HG03378 (cell line): ENCODE results near the gene UCP2.

Experiments
- ATAC-seq: cut with Tn5 transposase; IDR thresholded peaks from one replicate; pipeline ENCODE4 v1.9.1; 2021; ENCODE audit warnings: mild to moderate bottlenecking, moderate library complexity; ENCODE audit not compliant: unreplicated experiment

The UCP2 gene, protein sequence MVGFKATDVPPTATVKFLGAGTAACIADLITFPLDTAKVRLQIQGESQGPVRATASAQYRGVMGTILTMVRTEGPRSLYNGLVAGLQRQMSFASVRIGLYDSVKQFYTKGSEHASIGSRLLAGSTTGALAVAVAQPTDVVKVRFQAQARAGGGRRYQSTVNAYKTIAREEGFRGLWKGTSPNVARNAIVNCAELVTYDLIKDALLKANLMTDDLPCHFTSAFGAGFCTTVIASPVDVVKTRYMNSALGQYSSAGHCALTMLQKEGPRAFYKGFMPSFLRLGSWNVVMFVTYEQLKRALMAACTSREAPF

DNA sequence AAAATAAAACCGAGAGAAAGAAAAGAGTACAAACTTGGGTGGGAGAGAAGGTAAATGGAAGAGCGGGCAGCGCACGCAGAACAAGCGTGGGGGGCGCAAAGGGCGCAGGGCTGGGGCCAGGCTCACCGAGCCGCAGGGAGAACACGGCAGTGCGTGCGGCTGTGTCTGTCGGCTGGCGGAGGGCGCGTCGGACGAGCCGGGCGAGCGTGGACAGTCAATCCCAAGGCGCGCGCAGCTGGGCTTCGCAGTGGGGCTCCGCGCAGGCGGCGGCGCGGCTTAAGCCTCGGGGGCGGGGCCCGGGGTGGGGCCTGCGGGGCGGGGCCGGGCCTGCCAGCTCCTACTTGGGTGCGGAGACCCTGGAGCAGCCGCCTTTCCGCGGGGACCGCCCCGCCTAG is at the start of gene UCP2:
Gene UCP2 (minus strand): TSS at position 249 of the 395 bp plus-strand sequence. CDS start 4,465 bp downstream, outside the sequence.
- ATAC-seq: peak; percentile 32

GRCh38 chr11:74030723-74031676 is 48.4 kb upstream of the UCP2 start:
- no peak for ATAC-seq

DNA sequence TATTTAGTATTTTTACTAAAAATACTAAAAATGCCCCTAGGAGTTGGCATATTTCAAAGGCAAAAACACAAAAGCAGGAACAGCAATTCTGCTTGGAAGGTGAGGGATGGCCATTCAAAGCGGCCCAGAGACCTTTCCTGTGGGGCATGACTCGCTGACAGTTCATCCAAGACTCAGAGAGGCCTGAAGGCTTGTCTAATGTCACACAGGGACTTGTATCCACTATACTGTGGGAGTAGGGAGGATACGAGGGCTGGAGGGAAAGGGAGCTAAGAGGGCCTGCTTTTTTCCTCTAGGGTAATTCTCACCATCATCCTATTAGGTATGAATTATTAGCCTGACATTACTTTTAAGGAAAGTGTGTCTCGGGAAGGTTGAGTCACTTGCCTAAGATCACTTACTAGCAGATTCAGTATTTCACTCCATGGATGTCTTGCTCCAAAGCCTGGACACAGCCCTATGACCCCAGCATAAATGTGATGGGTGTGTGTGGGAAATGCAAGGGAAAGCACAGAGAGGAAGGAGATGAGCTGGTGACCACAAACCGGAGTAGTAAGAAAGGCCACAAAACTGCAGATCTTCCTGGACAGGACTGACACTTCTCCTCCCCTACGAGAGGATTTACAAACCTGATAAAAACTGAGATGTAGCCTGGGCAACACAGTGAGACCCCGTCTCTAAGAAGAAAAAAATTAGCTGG is 43.0 kb upstream of the UCP2 start:
- ATAC-seq: no peak

DNA sequence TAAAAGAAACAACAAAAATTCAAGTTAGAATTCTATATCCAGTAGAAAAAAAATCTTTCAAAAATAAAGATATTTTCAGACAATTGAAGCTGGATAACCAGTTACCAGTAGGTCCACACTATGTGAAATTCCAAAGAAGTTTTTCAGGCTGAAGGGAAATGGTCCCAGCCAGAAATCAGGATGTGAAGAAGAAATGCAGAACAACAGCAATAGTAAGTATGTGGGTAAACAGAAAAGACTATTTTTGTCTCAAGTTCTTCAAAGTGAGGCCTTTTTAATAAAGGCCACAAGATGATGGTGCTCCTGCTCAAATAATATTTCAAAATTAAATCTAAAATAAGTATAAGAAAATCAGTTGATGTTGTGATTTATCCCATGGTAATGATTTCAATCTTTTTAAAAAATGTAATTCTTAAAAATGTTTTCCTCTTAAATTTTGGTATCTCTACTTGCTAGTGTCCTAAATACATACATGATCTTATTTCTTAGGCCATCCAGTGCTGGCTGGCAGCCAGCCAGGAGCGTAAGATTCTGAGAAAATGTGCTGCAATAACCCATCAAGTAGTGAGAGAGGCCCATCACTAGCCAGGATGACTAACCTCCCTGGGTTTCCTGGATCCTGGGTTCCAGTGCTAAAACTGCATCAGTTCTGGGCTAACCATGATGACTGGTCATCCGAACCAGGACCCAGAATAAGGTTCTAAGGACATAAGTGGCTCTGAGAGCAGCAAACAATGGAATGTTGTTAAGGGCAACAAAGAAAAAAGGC is 41.8 kb upstream of the UCP2 start:
- ATAC-seq: no peak

DNA sequence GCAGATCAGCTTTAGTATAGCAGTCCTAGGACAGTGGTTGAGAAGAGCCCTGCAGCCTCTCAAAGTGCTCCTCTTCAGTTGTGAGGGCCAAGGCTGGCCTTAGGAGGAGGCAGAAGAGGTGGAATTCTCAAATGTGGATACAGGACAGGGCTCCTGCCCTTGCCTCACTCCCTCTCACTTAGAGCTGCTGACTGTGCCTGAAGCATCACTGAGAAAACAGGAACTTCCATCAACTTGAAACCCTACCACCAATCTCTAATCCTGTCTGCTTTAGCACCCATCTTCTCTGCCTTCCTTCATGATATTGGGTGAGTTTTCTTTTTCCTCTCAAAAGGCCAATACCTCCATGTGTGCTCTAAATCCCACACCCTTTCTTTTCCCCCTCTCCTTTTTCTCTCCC is 40.6 kb upstream of the UCP2 start:
- no peak for ATAC-seq

DNA sequence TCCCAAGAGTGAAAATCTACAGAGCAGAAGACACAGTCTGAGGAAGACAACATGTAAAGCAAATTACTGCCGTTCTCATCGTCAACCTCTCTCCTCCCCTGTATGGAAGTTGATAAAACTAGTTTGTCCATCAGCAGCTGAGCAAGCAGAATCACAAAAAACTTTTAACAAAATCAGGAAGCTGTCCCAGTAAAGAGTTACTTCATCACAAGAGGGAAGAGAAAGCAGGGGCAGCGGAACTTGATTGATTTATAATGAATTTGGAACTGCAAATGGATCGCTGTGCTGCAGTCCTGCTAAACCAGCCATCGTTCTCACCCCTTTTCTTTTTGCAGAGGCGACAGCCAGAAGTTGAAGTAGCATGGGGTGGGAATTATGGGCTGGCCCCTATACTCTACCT is 39.9 kb upstream of the UCP2 start:
- ATAC-seq: no peak

GRCh38 chr11:74021998-74022397 is 39.4 kb upstream of the UCP2 start:
- ATAC-seq: no peak

DNA sequence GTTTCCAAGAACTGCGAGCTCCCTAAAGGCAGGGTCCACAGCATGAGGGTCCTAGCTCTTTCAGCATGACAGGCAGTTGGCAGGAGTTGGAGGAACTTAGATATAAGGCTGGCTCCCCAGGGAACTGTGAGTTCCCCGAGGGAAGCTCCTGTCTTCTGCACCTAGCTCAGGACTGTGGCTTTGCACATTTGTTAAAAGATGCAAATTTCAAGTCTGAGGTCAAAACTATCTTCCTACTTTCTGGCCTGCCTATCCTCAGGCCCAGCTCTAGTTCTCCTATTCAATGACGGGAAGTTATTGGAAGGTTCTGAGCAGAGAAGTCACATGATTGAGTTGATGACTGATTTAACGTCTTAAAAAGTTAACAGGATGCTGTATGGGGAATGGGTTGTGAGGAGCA is 37.9 kb upstream of the UCP2 start:
- peak; percentile 73 for ATAC-seq

DNA sequence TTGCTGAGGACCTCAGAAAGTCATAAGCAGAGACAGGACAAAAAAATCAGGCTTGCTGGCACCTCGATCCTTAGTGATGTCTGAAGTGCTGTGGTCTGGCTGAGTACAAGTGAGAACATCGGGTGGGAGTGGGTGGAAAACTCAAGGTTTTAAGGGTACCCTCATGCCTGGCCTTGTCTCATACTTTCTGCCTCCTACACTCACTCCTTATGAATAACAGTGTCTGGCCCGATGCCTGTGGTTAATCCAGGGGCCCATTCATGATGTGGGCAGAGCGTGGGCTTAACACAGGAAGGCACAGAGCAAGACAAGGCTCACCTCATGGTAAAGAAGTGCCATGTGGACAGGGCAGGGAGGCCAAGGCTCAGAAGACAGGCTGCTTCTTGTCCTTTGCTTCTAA is 37.2 kb upstream of the UCP2 start:
- ATAC-seq: no peak

- ATAC-seq: no peak
These were observed 36.6 kb upstream of the UCP2 start for GRCh38 chr11:74019104-74019738.

DNA sequence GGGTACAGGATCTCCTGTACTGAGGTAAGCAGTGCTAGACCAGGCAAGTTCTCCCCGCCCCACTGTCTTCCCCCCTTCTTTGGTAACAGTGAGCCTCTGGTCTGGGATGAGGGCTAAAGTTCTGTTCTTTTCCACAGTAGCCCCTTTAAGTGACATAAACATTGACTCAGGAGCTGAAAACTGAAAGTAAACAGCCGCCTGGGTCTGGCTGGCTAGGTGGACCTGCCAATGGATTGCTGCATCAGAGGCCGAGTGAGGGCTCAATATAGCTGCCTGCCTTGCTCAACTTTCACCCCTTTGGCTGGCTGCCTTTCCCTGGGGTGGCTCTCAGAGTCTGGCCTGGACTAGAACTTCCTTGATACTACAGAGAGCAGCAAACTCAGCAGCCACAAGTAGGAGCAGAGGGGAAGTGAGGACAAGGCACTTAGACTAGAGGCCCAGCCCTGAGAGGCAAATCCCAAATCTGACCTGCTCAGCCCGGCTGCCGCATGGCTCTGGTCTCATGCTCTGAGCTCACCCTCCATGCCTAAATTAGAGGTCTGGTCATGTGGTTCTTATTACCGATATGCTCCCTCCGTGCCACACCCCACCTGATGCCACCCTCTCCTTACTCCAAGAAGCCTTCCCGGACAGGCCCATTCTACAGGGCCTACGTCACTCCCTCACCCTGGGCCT is 35.8 kb upstream of the UCP2 start:
- no peak for ATAC-seq

DNA sequence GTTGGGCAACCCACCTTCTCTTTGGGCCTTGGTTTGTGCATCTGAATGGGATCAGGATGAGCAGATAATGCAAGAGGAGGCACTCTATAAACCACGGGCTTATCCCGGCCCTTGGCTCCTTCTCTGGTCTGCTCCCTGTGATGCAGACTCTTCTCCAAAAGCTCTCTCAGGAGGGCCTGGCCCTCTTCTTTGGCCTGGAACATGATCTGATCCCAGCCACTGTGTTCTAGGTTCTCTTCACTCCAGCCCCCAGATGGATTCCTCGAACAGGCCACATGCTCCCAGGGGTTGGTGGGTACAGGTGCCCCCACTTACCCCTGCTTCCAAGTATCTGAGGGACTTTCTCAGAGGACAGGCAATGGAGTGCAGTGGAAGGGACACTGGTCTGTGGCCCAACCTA is 35.0 kb upstream of the UCP2 start:
- no peak for ATAC-seq

DNA sequence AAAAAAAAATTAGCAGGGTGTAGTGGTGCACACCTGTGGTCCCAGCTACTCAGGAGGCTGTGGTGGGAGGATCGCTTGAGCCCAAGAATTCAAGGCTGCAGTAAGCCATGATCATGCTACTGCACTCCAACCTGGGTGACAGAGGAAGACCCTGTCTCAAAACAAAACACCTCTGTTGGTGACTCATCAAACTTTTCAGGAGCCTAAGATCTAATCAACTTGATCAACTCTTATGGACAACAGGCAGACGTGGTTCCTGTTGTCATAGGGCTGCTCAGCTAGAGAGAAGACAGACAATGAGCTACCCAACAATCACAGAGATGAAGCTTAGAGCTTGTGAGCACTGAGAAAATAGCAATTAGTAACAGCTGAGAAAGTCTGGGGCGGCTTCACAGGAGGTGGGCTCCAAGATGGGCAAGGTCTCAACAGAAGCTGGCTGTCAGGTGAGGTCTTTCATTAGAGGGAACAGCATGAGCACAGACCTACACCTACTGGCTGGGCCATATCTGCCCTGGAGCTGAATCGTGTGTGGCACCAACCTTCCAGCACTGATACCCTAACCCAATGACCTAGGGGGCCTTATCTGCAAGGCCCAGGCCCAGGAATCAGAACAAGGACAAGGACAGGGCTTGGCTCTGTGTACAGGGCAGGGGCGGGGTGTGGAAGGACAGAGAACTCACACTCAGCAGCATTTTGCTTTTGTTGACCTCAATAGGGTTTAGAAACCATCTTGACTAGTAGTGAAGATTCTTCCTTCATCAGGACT is 33.5 kb upstream of the UCP2 start:
- no peak for ATAC-seq

GRCh38 chr11:74014880-74015279 is 32.2 kb upstream of the UCP2 start:
- ATAC-seq: no peak

DNA sequence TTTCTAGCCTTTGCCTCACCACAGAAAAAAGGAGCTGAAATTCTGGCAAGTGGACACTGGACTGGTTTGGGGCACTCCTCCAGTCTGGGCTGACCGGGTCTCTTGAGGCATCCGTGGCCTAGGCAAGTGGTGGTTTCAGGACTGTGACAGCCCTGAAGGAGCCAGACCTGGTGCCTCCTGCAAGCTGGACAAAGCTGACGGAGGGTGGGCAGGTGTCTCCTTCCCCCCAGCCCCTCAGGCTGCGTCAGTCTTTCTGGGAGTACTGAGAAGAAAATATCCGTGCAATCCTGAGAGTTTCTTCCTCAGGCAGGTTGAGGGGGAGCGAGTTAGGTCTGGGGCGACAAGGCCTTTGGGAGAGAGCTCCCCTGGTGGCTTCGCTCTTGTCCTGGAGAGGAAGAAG is 30.5 kb upstream of the UCP2 start:
- ATAC-seq: no peak

- no peak for ATAC-seq
These were observed 29.6 kb upstream of the UCP2 start for GRCh38 chr11:74012074-74012809.

DNA sequence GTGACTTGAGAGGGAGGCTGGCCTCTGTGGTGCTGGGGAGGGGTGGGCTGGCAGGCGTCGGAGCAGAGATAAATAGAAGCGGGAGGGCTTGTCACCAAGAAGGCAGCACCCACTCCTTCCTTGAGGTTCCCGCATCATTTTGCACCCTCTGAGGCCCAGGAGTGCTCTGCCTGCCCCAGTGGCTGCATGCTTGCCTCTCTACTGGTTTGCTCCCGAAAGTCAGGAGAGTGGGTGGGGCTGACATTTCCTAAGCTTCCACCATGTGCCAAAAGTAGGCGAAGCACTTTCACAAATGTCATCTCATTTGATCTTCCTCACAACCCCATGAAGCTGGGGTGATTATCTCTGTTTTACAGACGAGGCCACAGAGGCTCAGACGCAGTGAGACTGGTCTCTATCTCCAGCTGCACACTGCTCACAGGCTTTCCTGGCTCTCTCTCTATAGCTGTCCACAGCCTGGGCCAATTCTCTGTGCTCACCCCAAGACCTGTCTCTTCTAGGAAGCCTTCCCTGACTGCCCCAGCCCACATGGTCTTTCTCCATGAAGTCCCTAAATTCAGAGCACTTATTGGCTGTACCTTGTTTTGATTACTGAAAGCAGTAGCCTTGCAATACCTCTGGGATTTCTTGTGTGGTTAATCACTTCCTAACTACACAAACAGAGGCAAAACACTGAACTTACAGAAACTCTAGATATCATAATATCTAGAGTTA is 28.9 kb upstream of the UCP2 start:
- ATAC-seq: peak; percentile 88
